ENCODE measurements around the gene ZNF717. TPM values are rescaled to one million over a fixed set of nuclear protein-coding genes. Genes with fewer than 3 reads are reported as not detected.

The ZNF717 gene
- total RNA-seq, result 28.4 TPM

GRCh38 chr3:75785081-75785755 lies at the start of gene ZNF717:
ZNF717 (minus strand) TSS chr3:75785549; CDS start chr3:75783362, 2,187 bp downstream.

Small RNA genes lying within 50 kb of the gene (small RNA-seq; reads per million reads assigned to genes)
- gene MIR4273, result not detected

Other genes with a start within 250 kb of the ZNF717 start
- gene FRG2C, start 121.2 kb downstream of the ZNF717 start, total RNA-seq, result not detected

Measured in diencephalon (tissue), 1 donor.